Vagina (tissue), 2 donors: ENCODE results near the gene VOPP1.

Experiments used
- CTCF ChIP-seq, 3 experiments: fragments of 450-650 bp in 2 of 3; fragments of 200-600 bp in 1 of 3; sonication (generic) in 1 of 3; IDR thresholded peaks; one replicate each; pipeline ENCODE4 v1.5.1; 2017 to 2019; ENCODE audit warnings: antibody characterized with exemption in 3 of 3, mild to moderate bottlenecking in 2 of 3, moderate library complexity in 2 of 3
- POLR2A ChIP-seq, 2 donors: fragments of 450-650 bp; IDR thresholded peaks; one replicate each; pipeline ENCODE4 v1.6.1; 2017; ENCODE audit warnings: antibody characterized with exemption in 2 of 2, mild to moderate bottlenecking in 2 of 2, moderate library complexity in 2 of 2
- POLR2AphosphoS5 ChIP-seq, 2 donors: sonication (generic); formaldehyde crosslinking; IDR thresholded peaks; one replicate each; pipeline ENCODE4 v1.9.0; 2017; ENCODE audit warnings: antibody characterized with exemption in 2 of 2, mild to moderate bottlenecking in 2 of 2, low read depth in 1 of 2; ENCODE audit not compliant: insufficient read depth in 1 of 2

GRCh38 chr7:55486991-55487390 lies 85.3 kb downstream of the VOPP1 start:
- no peak for TF ChIP-seq POLR2A (IDR thresholded peaks at IDR 0.05)
- TF ChIP-seq CTCF (IDR thresholded peaks at IDR 0.05) = no peak
- no peak for TF ChIP-seq POLR2AphosphoS5 (IDR thresholded peaks at IDR 0.05; ENCODE audit: insufficient read depth in 1 of 2, low read depth in 1 of 2)
